Adipocyte (in vitro differentiated cells): Measurements from ENCODE around the gene RIMKLB.
A peak's percentile ranks its signal among the peaks of the same experiment; 100 is the strongest.

Source experiments
- DNase-seq: peaks from one replicate; pipeline ENCODE4 v3.0.0-alpha.2; 2015; ENCODE audit warnings: low read depth
- H3K27me3 ChIP-seq: replicated peaks from 2 replicates; pipeline ENCODE4 v1.7.0; 2013; ENCODE audit warnings: mild to moderate bottlenecking, low read length, moderate library complexity; ENCODE audit not compliant: control insufficient read depth, insufficient read depth
- H3K36me3 ChIP-seq: 2 replicates; pipeline ENCODE4 v1.7.0; 2013; ENCODE audit warnings: low read length, mild to moderate bottlenecking, moderate library complexity; ENCODE audit not compliant: control insufficient read depth, insufficient read depth, severe bottlenecking
- H3K4me1 ChIP-seq: 2 replicates; pipeline ENCODE4 v1.7.0; 2013; ENCODE audit warnings: mild to moderate bottlenecking, low read length, moderate library complexity; ENCODE audit not compliant: control insufficient read depth, insufficient read depth
- H3K4me3 ChIP-seq: 2 replicates; pipeline ENCODE4 v1.7.0; 2013; ENCODE audit warnings: mild to moderate bottlenecking, low read length, moderate library complexity
- H3K9ac ChIP-seq: 2 replicates; pipeline ENCODE4 v1.7.0; 2013; ENCODE audit warnings: mild to moderate bottlenecking, low read length, moderate library complexity
- H3K9me3 ChIP-seq: 2 replicates; pipeline ENCODE4 v1.7.0; 2013; ENCODE audit warnings: mild to moderate bottlenecking, low read length, moderate library complexity; ENCODE audit not compliant: control insufficient read depth

The RIMKLB gene

GRCh38 chr12:8672381-8672780 lies 25.4 kb upstream of the RIMKLB start:
- no peak overlapping the region for H3K4me3 ChIP-seq
- H3K9me3 ChIP-seq: no peaks in the 10 kb centered on the region
- H3K36me3 ChIP-seq: no peaks in the 10 kb centered on the region
- no peak for DNase-seq
- H3K9ac ChIP-seq: no peak overlapping the region
- H3K4me1 ChIP-seq: peaks cover 10% of the 10 kb centered on the region
- no peaks in the 10 kb centered on the region for H3K27me3 ChIP-seq

- H3K36me3 ChIP-seq: no peaks in the 10 kb centered on the region
- no peak overlapping the region for H3K9ac ChIP-seq
- peaks cover 10% of the 10 kb centered on the region for H3K4me1 ChIP-seq
These were observed 22.2 kb upstream of the RIMKLB start for GRCh38 chr12:8675591-8676036.

GRCh38 chr12:8676651-8677050 lies 21.1 kb upstream of the RIMKLB start:
- Histone ChIP-seq H3K9me3 (no peaks in the 10 kb centered on the region), H3K36me3 (no peaks in the 10 kb centered on the region), H3K4me1 (peaks cover 14% of the 10 kb centered on the region), H3K4me3 (no peak overlapping the region), H3K27me3 (no peaks in the 10 kb centered on the region), H3K9ac (no peak overlapping the region)
- no peak for DNase-seq

More at GRCh38 chr12:8675591-8676036, 22.2 kb upstream of the RIMKLB start:
- Histone ChIP-seq H3K27me3 (no peaks in the 10 kb centered on the region), H3K9me3 (no peaks in the 10 kb centered on the region), H3K4me3 (no peak overlapping the region)
- no peak for DNase-seq

- Histone ChIP-seq H3K27me3 (no peaks in the 10 kb centered on the region), H3K9ac (no peak overlapping the region), H3K9me3 (no peaks in the 10 kb centered on the region), H3K4me3 (no peak overlapping the region), H3K4me1 (peaks cover 15% of the 10 kb centered on the region), H3K36me3 (no peaks in the 10 kb centered on the region)
- no peak for DNase-seq
These were observed 20.4 kb upstream of the RIMKLB start for GRCh38 chr12:8677362-8677761.

- Histone ChIP-seq H3K4me1 (peaks cover 15% of the 10 kb centered on the region), H3K9me3 (no peaks in the 10 kb centered on the region), H3K9ac (no peak overlapping the region), H3K4me3 (no peak overlapping the region), H3K27me3 (no peaks in the 10 kb centered on the region), H3K36me3 (no peaks in the 10 kb centered on the region)
- DNase-seq: peak; percentile 33
These were observed 19.1 kb upstream of the RIMKLB start for GRCh38 chr12:8678661-8679111.

GRCh38 chr12:8680533-8680932 lies 17.3 kb upstream of the RIMKLB start:
- Histone ChIP-seq H3K36me3 (no peaks in the 10 kb centered on the region), H3K9me3 (no peaks in the 10 kb centered on the region), H3K9ac (no peak overlapping the region), H3K27me3 (no peaks in the 10 kb centered on the region), H3K4me1 (peaks cover 11% of the 10 kb centered on the region), H3K4me3 (no peak overlapping the region)
- no peak for DNase-seq

- no peaks in the 10 kb centered on the region for H3K9me3 ChIP-seq
- no peaks in the 10 kb centered on the region for H3K36me3 ChIP-seq
- peak; percentile 84 for DNase-seq
- H3K4me1 ChIP-seq: peaks cover 7% of the 10 kb centered on the region
- peak overlapping the region; percentile 5 for H3K9ac ChIP-seq
- H3K27me3 ChIP-seq: no peaks in the 10 kb centered on the region
- H3K4me3 ChIP-seq: no peak overlapping the region
These were observed 16.5 kb upstream of the RIMKLB start for GRCh38 chr12:8681129-8681884.

- no peak overlapping the region for H3K4me3 ChIP-seq
- no peak overlapping the region for H3K9ac ChIP-seq
- no peaks in the 10 kb centered on the region for H3K36me3 ChIP-seq
- H3K4me1 ChIP-seq: peaks cover 31% of the 10 kb centered on the region
- no peaks in the 10 kb centered on the region for H3K27me3 ChIP-seq
- DNase-seq: no peak
- H3K9me3 ChIP-seq: no peaks in the 10 kb centered on the region
These were observed 12.7 kb upstream of the RIMKLB start for GRCh38 chr12:8685051-8685450.

- Histone ChIP-seq H3K4me3 (peak overlapping the region; percentile 54), H3K9ac (peak overlapping the region; percentile 33), H3K9me3 (no peaks in the 10 kb centered on the region), H3K27me3 (no peaks in the 10 kb centered on the region), H3K4me1 (peaks cover 28% of the 10 kb centered on the region), H3K36me3 (no peaks in the 10 kb centered on the region)
- DNase-seq: peak; percentile 85
These were observed 9.8 kb upstream of the RIMKLB start for GRCh38 chr12:8687846-8688601.

- no peak for DNase-seq
- Histone ChIP-seq H3K36me3 (no peaks in the 10 kb centered on the region), H3K9ac (peak overlapping the region; percentile 52), H3K4me1 (peaks cover 28% of the 10 kb centered on the region), H3K4me3 (no peak overlapping the region), H3K27me3 (no peaks in the 10 kb centered on the region), H3K9me3 (no peaks in the 10 kb centered on the region)
These were observed 8.1 kb upstream of the RIMKLB start for GRCh38 chr12:8689681-8690080.

- Histone ChIP-seq H3K9me3 (no peaks in the 10 kb centered on the region), H3K27me3 (no peaks in the 10 kb centered on the region), H3K36me3 (no peaks in the 10 kb centered on the region), H3K9ac (no peak overlapping the region), H3K4me1 (peaks cover 25% of the 10 kb centered on the region), H3K4me3 (no peak overlapping the region)
- peak; percentile 59 for DNase-seq
These were observed 5.2 kb upstream of the RIMKLB start for GRCh38 chr12:8692573-8692972.
